OCI-LY7 (cell line): ENCODE measurements around the gene SYT15. TPM values are rescaled to one million over a fixed set of nuclear protein-coding genes. Genes with fewer than 3 reads are reported as not detected.
"Not testable (repeated sequence)": the region's sequence is repeated elsewhere in the genome, so short reads cannot be mapped to it uniquely, and the experiment has no call there.

Experiments
- BruUV-seq: library from RNA; stranded (reverse); fragments of 400-500 nt; replicated peaks from 2 replicates; lab custom pipeline; 2021; lab: Mats Ljungman, UMichigan
- CTCF ChIA-PET: fragments of 300-600 bp; sonication (Branson Sonifier 250); formaldehyde crosslinking; loops from one replicate; lab custom pipeline; 2022; ENCODE audit warnings: antibody characterized with exemption; ENCODE audit not compliant: unreplicated experiment; lab: Charles Lee
- POLR2A ChIA-PET: fragments of 300-600 bp; sonication (Branson Sonifier 250); formaldehyde crosslinking; loops from one replicate; lab custom pipeline; 2022; ENCODE audit warnings: antibody characterized with exemption; lab: Charles Lee
- DNase-seq: peaks from one replicate; pipeline ENCODE4 v3.0.0-alpha.2; 2015; ENCODE audit warnings: low spot score
- H2AFZ ChIP-seq: fragments of 200-600 bp; sonication (generic), shearing (Covaris generic); 2 replicates; pipeline ENCODE4 v1.6.1; 2014; ENCODE audit warnings: mild to moderate bottlenecking, antibody characterized with exemption, low read length, moderate library complexity
- H3K27ac ChIP-seq: fragments of 200-600 bp; sonication (generic); 2 replicates; pipeline ENCODE4 v1.5.1; 2014; ENCODE audit warnings: mixed run types, low read depth, mild to moderate bottlenecking, moderate library complexity, low read length, inconsistent platforms; ENCODE audit not compliant: poor library complexity, severe bottlenecking
- H3K36me3 ChIP-seq: fragments of 200-600 bp; sonication (generic); 2 replicates; pipeline ENCODE4 v1.6.1; 2014; ENCODE audit warnings: mild to moderate bottlenecking, antibody characterized with exemption, low read length, moderate library complexity, mixed read lengths; ENCODE audit not compliant: insufficient read depth
- H3K4me1 ChIP-seq: fragments of 200-600 bp; sonication (generic); 2 replicates; pipeline ENCODE4 v1.5.1; 2014; ENCODE audit warnings: mild to moderate bottlenecking, low read length; ENCODE audit not compliant: insufficient read depth, poor library complexity, severe bottlenecking
- H3K4me2 ChIP-seq: fragments of 200-600 bp; sonication (generic); 2 replicates; pipeline ENCODE4 v1.6.1; 2014; ENCODE audit warnings: mild to moderate bottlenecking, low read length
- H3K4me3 ChIP-seq: fragments of 200-600 bp; sonication (generic); 2 replicates; pipeline ENCODE4 v1.5.1; 2014; ENCODE audit warnings: mild to moderate bottlenecking, low read depth, low read length; ENCODE audit not compliant: poor library complexity, severe bottlenecking
- H3K79me2 ChIP-seq: fragments of 200-600 bp; sonication (generic); 2 replicates; pipeline ENCODE4 v1.6.1; 2016; ENCODE audit warnings: low read depth, mild to moderate bottlenecking, low read length, moderate library complexity, mixed read lengths; ENCODE audit not compliant: insufficient read depth
- H3K9me2 ChIP-seq: fragments of 200-600 bp; sonication (generic); 2 replicates; pipeline ENCODE4 v1.6.1; 2016; ENCODE audit warnings: mild to moderate bottlenecking, low read length, mixed read lengths; ENCODE audit not compliant: insufficient read depth
- H3K9me3 ChIP-seq: fragments of 200-600 bp; sonication (generic); 2 replicates; pipeline ENCODE4 v1.6.1; 2014; ENCODE audit warnings: mild to moderate bottlenecking, mixed run types, low read length, mixed read lengths
- H4K20me1 ChIP-seq: fragments of 200-600 bp; sonication (generic); 2 replicates; pipeline ENCODE4 v1.6.1; 2014; ENCODE audit warnings: mild to moderate bottlenecking, antibody characterized with exemption, low read length, moderate library complexity, mixed read lengths; ENCODE audit not compliant: insufficient read depth
- intact Hi-C: fragments of 100-400 bp; cut with micrococcal nuclease; formaldehyde crosslinking; loops from one replicate; pipeline ENCODE4 v1.10.0; 2022; ENCODE audit not compliant: unreplicated experiment
- total RNA-seq, 2 experiments: library from RNA; depleted of rRNA in 1 of 2; stranded (reverse); fragments of >200 nt in 1 of 2; shearing (Covaris generic) in 1 of 2; gene quantifications; 2 replicates each; pipeline ENCODE4 v1.2.3, GENCODE V29; 2014 to 2022

Gene SYT15
- total RNA-seq, 2 experiments from 2014 or later = 0.25 to 2.1 TPM

GRCh38 chr10:46594453-46595063, 15.6 kb downstream of the SYT15 start:
- H2AFZ ChIP-seq, intact Hi-C loops: not testable (repeated sequence)

DNA sequence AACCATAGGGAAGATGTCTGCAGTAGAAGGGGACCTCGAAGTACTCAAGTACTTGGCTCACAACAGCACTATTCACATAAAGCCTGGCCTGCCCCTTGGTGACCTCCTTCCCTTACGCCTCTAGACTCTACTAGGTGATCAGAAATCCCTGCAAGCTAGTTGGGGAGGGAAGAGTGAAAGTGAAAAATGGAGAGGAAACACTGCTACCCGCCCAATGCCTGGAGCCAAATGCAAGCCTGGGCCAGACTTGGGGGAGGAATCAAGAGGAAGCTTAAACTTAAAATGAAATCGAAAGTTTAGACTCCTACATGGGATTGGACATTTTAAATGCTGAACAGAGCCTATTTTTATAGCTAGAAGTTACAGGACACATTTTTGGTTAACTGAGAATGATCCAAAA, 17.6 kb downstream of the SYT15 start:
- H3K4me2 ChIP-seq, intact Hi-C loops, H3K27ac ChIP-seq, H3K79me2 ChIP-seq, CTCF ChIA-PET, H3K4me1 ChIP-seq, H3K9me2 ChIP-seq, H4K20me1 ChIP-seq, H3K4me3 ChIP-seq, H3K9me3 ChIP-seq, BruUV-seq, H2AFZ ChIP-seq, POLR2A ChIA-PET, DNase-seq, H3K36me3 ChIP-seq: not testable (repeated sequence)

More at GRCh38 chr10:46594453-46595063, 15.6 kb downstream of the SYT15 start:
- H4K20me1 ChIP-seq, H3K4me2 ChIP-seq, DNase-seq, POLR2A ChIA-PET, H3K4me1 ChIP-seq, H3K79me2 ChIP-seq, H3K9me2 ChIP-seq, H3K36me3 ChIP-seq, H3K27ac ChIP-seq, BruUV-seq, H3K9me3 ChIP-seq, CTCF ChIA-PET, H3K4me3 ChIP-seq: not testable (repeated sequence)

DNA sequence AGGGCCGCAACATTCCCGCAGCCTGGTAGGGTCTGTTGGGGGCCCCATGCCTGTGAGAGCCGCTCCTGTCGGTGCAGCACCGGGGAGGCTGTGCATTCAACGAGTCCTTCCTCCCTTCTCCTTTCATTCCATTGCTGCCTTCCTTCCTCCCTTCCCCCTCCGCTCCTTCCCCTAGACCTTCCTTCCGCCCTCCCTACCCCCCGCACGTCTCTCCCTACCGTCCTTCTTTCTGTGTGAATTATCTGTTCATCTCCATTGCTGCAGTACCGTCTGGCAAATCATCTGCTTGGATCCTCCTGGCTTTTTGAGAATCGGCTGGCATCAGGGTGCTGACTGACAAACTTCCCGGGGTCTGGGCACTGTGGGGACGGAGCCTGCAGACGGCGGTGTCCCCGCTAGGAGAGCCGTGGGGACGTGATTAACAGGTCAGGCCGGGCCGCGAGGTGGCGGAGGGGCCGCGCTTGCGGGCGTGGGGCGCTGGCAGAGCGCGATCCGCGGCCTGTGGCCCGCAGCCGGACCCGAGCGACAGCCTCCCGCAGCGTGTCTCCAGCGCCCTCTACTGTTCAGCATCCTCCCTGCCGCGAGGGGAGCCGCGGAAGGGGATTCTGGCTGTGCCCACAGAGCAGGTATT, 18.8 kb downstream of the SYT15 start:
- intact Hi-C loops, DNase-seq, H3K4me1 ChIP-seq, H3K27ac ChIP-seq, H3K9me2 ChIP-seq, H2AFZ ChIP-seq, H3K79me2 ChIP-seq, H3K9me3 ChIP-seq, H3K4me3 ChIP-seq, BruUV-seq, CTCF ChIA-PET, H4K20me1 ChIP-seq, H3K36me3 ChIP-seq, POLR2A ChIA-PET: not testable (repeated sequence)
- H3K4me2 ChIP-seq = 0 out of 2 replicates have a peak overlapping the region, but pooled peaks have one; percentile 36

GRCh38 chr10:46600516-46600915, 21.6 kb downstream of the SYT15 start:
- H3K9me2 ChIP-seq, H3K4me3 ChIP-seq, H3K79me2 ChIP-seq, H3K4me1 ChIP-seq, H4K20me1 ChIP-seq, H3K9me3 ChIP-seq, H3K36me3 ChIP-seq, BruUV-seq, CTCF ChIA-PET, POLR2A ChIA-PET, DNase-seq, H3K27ac ChIP-seq, H3K4me2 ChIP-seq, intact Hi-C loops, H2AFZ ChIP-seq: not testable (repeated sequence)

DNA sequence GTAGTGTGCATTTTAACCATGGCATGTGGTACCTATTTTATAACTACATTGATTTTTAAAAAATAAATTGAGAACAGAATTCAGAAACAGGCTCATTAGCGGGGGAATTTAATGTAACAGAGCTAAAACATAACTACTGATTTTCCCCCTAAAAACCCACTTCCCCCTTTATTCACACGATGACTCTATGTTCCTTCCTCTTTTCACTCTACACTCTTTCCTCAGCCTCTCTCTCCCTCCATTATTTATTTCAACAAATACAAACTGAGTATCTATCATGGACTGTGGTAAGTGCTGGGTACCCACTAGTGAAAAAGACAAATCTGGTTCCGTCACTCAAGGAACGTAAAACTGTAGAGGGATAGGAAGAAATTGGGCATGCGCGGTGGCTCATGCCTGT, 36.6 kb downstream of the SYT15 start:
- POLR2A ChIA-PET, H4K20me1 ChIP-seq, H3K27ac ChIP-seq, DNase-seq, H3K4me2 ChIP-seq, H3K4me3 ChIP-seq, H3K9me3 ChIP-seq, intact Hi-C loops, BruUV-seq, H3K9me2 ChIP-seq, H3K79me2 ChIP-seq, H2AFZ ChIP-seq, H3K4me1 ChIP-seq, CTCF ChIA-PET, H3K36me3 ChIP-seq: not testable (repeated sequence)

DNA sequence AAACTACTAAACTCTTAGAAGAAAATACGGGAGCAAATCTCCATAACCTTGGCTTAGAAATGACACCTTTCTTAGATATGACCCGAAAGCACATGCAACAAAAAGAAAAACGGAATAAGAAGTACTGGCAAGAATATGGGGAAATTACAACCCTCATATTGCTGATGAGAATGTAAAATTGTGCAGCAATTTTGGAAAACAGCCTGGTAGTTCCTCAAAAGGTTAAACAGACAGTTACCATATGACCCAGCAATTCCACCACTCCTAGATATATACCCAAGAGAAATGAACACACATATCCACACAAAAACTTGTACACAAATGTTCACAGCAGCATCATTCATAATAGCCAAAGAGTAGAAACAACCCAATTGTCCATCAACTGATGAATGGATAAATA, 37.3 kb downstream of the SYT15 start:
- DNase-seq, BruUV-seq, H3K4me2 ChIP-seq, POLR2A ChIA-PET, H3K79me2 ChIP-seq, H3K9me2 ChIP-seq, CTCF ChIA-PET, H3K9me3 ChIP-seq, H2AFZ ChIP-seq, H3K4me1 ChIP-seq, H3K27ac ChIP-seq, H3K4me3 ChIP-seq, intact Hi-C loops, H3K36me3 ChIP-seq, H4K20me1 ChIP-seq: not testable (repeated sequence)
